M059J (cell line): Measurements from ENCODE around the gene GALR2. TPM values are rescaled to one million over a fixed set of nuclear protein-coding genes. Genes with fewer than 3 reads are reported as not detected.

ENCODE experiments used
- DNase-seq: peaks from one replicate; pipeline ENCODE4 v3.0.0-alpha.2; 2012; ENCODE audit warnings: low read depth
- total RNA-seq: library from RNA; depleted of rRNA; stranded (reverse); fragments of >200 nt; shearing (Covaris generic); gene quantifications from 2 replicates; pipeline ENCODE4 v1.2.3, GENCODE V29; 2014; rRNA removed

GALR2 gene
- total RNA-seq, 1 experiment from 2014 or later = 0.30 TPM

- no peak for DNase-seq
Measured at GRCh38 chr17:76125922-76126321, 51.3 kb downstream of the GALR2 start.

Other genes with a start within 250 kb of the GALR2 start
- gene UNC13D, start 230.4 kb upstream of the GALR2 start, total RNA-seq = 0.07 TPM in 1 of 2 replicates, not detected in the other
- gene WBP2, start 219.4 kb upstream of the GALR2 start, total RNA-seq = 32.5 and 35.8 TPM in 2 replicates
- gene TRIM47, start 196.2 kb upstream of the GALR2 start, total RNA-seq = 3.8 and 6.6 TPM in 2 replicates
- 6.4 and 11.1 TPM in 2 replicates for gene TRIM65, start 177.8 kb upstream of the GALR2 start, total RNA-seq
- 30.3 and 39.4 TPM in 2 replicates for gene MRPL38, start 169.9 kb upstream of the GALR2 start, total RNA-seq
- gene FBF1, start 133.7 kb upstream of the GALR2 start, total RNA-seq = 14.4 and 18.7 TPM in 2 replicates
- gene ACOX1, start 95.6 kb upstream of the GALR2 start, total RNA-seq = 16.7 and 22.4 TPM in 2 replicates
- 8.0 and 14.3 TPM in 2 replicates for gene TEN1, start 95.5 kb upstream of the GALR2 start, total RNA-seq
- gene CDK3, start 73.9 kb upstream of the GALR2 start, total RNA-seq = 0.30 and 1.6 TPM in 2 replicates
- gene EVPL, start 47.5 kb upstream of the GALR2 start, total RNA-seq = not detected in 2 replicates
- gene SRP68, start 2.3 kb upstream of the GALR2 start, total RNA-seq = 19.0 and 28.5 TPM in 2 replicates
- gene ZACN, start 4.4 kb downstream of the GALR2 start, total RNA-seq = 0.02 TPM in 1 of 2 replicates, not detected in the other
- gene EXOC7, start 29.0 kb downstream of the GALR2 start, total RNA-seq = 39.0 and 69.9 TPM in 2 replicates
- gene FOXJ1, start 66.5 kb downstream of the GALR2 start, total RNA-seq = not detected in 2 replicates
- gene RNF157, start 165.7 kb downstream of the GALR2 start, total RNA-seq = 4.1 and 6.7 TPM in 2 replicates
- 11.8 and 25.6 TPM in 2 replicates for gene UBALD2, start 190.6 kb downstream of the GALR2 start, total RNA-seq
- gene QRICH2, start 233.5 kb downstream of the GALR2 start, total RNA-seq = 1.7 and 1.9 TPM in 2 replicates